GM18499 (cell line): Measurements from ENCODE around the gene TBC1D23.
"Not testable (repeated sequence)": the region's sequence is repeated elsewhere in the genome, so short reads cannot be mapped to it uniquely, and the experiment has no call there.

Experiments
- ATAC-seq: cut with Tn5 transposase; IDR thresholded peaks from one replicate; pipeline ENCODE4 v1.9.1; 2021; ENCODE audit warnings: moderate number of reproducible peaks; ENCODE audit not compliant: insufficient read depth, unreplicated experiment

TBC1D23 gene

DNA sequence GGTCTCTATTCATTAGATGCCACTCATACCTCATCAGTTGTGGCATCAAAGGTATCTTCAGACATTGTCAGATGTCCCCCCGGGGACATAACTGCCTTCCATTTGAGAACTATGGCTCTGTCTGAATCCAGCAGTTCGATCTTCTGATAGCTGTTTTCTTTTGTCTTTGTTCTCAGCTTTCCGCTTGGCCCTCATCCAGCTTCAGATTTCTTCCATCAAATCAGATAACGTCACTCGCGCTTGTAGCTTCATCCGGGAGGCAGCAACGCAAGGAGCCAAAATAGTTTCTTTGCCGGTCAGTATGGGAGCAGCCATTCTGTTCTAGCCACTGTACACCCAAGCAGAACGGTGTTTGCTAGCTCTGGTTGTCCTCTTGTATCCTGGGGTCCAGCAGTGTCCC is 78.1 kb downstream of the TBC1D23 start:
- ATAC-seq, result no peak

DNA sequence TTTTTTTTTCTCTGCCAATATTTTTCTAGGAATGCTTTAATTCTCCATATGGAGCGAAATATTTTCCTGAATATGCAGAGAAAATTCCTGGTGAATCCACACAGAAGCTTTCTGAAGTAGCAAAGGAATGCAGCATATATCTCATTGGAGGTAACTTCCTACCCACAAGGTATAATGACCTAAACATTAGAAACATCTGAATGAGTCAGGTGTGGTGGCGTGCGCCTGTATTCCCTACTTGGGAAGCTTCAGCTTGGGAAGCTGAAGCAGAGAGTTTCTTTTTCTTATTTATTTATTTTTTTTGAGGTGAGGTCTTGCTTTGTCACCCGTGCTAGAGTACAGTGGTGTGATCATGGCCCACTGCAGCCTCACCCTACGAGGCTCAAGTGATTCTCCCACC is 79.0 kb downstream of the TBC1D23 start:
- no peak for ATAC-seq

DNA sequence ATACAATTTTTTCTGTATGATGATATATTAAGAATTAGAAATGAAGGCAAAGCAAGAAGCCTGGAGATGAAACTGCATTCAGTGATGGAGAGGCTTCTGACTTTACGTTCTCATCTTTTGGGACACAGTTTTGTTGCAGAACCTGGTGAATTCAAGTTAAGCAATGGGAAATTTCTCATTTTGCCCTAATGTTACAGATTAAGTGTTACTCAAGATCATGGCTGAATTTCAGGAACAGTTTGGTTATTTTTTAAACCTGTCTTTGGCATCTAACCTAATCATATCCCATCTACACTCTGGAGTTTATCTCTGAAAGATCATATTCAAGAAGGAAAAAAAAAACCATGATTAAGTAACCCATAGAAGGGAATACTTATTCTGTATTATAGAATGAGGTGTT is 79.7 kb downstream of the TBC1D23 start:
- no peak for ATAC-seq

DNA sequence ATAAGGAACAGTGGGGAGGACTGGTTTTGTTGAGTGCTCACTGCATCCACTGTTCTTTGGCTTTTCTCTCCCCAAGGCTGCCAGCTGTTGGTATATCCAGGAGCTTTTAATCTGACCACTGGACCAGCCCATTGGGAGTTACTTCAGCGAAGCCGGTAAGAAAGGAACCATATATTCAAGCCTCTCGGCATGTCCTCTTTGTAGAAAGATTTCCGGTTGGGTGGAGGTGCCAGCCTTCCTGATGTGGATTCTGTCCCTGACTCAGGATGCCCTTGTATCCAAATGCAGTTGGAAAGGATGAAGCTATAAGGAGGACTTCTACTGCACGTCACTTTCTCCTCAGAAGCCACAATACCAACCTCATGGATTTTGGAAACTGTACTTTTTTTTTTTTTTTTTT is 87.9 kb downstream of the TBC1D23 start:
- no peak for ATAC-seq

DNA sequence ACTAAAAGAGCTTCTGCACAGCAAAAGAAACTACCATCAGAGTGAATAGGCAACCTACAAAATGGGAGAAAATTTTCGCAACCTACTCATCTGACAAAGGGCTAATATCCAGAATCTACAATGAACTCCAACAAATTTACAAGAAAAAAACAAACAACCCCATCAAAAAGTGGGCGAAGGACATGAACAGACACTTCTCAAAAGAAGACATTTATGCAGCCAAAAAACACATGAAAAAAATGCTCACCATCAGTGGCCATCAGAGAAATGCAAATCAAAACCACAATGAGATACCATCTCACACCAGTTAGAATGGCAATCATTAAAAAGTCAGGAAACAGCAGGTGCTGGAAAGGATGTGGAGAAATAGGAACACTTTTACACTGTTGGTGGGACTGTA is 91.0 kb downstream of the TBC1D23 start:
- ATAC-seq, result not testable (repeated sequence)

DNA sequence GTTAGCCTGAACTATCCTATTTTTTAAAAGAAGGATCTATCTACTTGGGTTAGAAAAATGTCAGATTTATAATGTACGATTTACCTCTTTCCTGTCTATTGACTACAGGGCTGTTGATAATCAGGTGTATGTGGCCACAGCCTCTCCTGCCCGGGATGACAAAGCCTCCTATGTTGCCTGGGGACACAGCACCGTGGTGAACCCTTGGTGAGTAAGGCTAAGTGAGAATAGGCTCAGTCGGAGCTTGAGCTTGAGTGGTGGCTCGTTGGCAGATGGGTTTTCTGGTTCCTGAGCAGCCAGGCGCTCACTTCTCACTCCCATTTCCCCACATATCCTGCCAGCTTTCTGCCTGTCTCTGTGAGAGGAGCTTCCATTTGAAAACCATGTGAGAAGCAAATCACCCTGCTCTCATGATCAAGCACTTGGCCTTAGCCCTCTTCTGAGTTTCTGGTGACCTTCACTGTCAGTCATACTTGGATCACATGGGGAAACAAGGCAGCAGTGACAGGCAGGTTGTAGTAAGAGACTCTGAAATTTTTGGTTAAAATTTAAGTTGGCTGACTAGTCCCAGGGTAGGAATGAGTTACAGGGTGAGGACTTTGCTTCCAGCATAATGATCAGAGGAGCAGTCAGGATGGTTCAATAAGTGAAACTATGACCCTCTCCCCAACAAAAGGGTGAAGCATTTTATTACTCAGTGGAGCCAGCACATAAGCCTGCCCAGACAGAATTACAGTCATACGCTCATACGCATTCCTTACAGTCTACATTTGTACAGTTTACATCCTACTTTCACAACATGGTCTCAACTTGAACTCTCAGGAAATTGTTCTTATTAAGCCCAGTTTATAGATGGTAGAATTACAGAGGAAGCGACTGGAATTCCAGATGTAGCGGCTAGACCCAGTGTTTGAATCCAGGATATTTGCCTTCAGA is 91.8 kb downstream of the TBC1D23 start:
- ATAC-seq, result no peak

DNA sequence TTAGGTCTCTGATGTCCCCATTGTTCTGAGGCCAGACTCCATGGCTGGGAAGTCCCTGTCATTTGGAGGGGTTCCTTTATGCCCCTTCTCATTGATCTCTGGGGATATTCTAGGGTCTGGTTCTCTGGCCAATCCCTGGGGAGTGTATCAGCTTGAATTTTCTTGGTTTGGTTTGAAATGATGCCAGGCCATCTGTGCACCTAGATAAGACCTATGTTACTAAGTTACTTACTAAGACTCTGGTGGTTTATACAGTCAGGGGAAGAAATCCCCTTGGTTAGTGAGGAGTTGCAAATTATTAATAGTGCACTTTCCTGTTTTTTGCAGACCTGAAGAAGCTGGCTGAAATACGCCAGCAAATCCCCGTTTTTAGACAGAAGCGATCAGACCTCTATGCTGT is 94.1 kb downstream of the TBC1D23 start:
- ATAC-seq, result no peak

DNA sequence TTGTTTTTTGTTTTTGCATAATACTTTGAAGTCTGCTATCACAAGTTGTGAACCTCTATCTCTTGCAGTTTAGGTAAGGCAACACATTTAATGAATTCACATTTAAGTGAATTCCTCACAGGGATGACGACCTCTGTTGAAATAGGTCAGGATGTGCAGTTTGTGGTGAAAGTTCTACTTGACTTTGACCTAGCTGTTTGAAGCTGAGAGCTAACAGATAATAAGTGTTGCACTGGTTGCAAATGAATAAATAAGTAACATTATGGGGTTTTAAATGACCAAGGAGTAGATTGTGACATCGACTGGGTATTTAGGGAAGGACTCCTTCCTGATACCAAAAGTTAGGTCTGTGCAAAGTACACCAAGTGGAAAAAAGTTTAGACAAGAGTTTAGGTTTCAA is 97.6 kb downstream of the TBC1D23 start:
- ATAC-seq, result no peak

DNA sequence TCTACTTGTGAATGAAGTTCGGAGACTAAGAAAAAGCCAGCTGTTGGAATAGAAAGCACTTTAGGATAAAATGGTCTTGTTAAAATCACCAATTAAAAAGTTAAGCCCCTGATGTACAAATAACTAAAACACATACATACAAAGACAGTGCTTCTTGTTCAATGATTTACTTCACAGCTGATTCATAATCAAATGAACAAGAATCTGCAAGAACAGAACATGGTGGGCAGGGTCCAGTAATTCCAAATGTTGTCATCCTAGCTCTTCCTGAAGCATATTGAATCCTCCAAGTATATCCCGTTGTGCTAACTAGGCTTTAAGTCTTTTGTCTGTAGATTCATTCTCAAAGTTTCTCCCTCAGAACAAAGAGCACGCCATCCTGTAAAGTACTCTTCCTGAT is 98.2 kb downstream of the TBC1D23 start:
- no peak for ATAC-seq

DNA sequence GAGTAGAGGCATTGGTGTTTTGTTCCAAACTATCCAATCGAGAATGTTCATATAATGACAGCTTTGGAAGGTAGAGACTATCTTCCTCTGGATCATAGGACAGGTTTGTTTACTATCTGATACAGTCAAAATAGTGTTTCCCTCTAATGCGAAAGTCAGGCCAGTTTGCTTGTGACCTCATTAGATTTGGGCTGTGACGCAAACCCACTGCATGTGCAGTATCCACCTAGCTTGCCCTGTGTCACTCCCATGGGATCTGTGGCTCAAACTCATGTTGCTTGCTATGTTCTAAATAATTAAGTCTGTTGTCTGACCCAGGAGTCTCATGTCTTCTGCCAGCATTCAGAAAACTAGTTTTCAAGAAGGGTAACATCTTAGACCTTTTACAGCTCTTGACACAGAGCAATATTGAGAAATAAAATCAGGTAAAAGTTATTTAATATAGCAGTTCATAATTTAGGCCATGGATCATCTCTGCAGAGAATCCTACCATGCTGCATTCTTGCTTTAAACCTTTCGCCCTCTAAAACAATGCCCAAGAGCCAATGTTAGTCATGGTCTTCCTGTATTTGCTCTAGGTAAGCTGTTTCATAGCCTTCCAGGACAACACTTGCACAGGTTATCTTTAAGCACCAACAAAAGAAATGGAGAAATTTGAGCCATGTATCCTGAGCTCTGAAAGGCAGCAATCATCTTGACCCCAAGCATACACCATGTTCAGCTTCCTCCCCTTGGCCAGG is 100.1 kb downstream of the TBC1D23 start:
- no peak for ATAC-seq

DNA sequence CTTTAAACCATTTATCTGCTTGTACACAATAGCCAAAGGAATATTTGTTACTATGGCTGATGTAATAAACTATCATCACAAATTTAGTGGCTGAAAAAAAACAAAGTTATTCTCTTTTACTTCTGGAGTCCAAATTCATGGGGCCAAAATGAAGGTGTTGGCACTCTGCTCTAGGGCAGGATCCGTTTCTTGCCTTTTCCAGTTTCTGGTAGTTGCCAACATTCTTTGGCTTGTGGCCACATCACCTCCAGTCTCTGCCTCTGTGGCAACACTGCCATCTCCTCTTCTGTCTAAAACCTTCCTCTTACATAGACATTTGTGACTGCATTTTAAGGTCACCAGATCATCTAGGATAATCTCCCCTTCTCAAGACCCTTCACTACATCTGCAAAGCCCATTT is 101.1 kb downstream of the TBC1D23 start:
- ATAC-seq, result no peak

DNA sequence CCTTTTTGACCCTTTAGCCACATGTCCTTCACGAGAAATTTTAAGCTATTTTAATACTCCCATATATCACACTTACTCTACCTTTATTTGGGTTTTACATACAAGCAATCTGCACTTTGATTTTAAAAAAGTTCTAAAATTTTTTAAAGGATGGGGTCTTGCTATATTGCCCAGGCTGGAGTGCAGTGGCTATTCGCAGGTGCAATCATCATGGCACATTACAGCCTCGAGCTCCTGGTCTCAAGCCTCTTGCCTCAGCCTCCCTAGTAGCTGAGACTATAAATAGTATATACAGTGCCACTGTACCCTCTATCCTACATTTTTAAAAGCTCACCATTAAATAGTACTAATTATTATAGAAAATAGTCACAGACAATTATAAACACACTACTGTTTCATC is 103.6 kb downstream of the TBC1D23 start:
- no peak for ATAC-seq

DNA sequence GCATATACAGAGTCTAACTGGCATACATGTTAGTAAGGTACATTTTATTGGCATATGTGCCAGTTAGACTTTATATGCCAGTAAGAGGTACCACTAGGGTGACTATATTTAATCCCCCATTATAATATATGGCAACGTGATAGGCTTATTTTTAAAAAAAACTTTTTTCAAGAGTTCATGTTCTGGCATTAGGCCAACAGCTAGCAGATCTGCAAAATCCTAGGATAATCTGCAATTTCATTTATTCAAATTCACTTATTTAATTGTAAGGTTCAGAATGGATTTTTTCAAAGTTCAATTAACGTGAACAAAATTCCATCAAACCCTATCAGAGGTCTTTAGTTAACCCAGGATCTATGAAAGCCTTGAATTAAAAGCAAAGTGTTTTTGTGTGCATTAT is 105.6 kb downstream of the TBC1D23 start:
- no peak for ATAC-seq

DNA sequence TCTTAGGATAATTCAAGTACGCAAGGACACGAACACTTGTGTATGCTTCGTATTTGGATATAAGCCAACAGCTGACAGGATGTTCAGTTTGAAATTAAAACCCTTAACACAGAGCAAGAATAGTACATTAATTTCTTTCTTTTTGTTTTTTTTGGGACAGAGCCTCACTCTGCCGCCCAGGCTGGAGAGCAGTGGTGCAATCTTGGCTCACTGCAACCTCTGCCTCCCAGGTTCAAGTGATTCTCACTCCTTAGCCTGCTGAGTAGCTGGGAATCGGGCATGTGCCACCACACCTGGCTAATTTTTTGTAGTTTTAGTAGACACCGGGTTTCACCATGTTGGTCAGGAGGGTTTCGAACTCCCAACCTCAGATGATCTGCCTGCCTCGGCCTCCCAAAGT is 107.6 kb downstream of the TBC1D23 start:
- ATAC-seq, result no peak

DNA sequence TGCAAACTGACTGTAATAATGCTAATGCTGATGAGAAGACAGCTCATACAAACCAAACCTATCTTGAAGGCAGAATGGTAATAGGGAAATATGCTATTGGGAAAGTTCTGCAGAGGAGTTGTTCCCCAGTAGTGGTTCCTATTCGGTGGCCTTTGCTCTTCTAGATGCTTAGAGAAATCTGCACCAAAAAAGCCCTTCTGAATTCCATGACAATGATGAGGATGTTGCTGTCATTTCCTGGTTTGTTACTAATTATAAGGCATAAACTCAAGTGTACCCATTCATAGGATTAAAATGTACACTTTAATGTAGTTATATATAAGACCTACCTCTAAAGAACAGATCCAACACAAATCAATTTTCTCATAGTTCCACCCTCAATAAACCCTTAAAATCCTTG is 110.0 kb downstream of the TBC1D23 start:
- no peak for ATAC-seq

DNA sequence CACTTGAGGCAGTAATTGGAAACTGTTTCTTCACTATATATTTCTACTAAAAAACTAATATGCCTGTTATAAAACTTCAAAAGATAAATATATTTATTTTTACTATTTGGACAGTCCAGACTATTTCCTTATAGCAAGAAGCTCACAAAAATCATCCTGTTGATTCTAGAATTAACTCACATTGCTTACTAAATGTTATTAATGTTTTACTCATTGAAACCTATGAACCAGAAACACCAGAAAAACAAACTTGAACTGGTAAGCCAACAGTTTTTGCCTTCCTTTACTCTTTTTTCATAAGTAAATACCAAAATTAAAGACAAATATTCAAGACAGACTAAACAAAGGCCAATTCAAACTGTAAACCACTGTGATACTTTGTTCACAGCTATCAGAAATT is 113.7 kb downstream of the TBC1D23 start:
- ATAC-seq, result no peak
